SIG-M5 treated with dmso at 0.1 percent for 504 hours (cell line): ENCODE data around the gene TRMT10B.

Experiments
- DNase-seq: peaks from one replicate; lab custom pipeline; 2025; ENCODE audit not compliant: unreplicated experiment; lab: John Stamatoyannopoulos, UW

The TRMT10B gene

DNA sequence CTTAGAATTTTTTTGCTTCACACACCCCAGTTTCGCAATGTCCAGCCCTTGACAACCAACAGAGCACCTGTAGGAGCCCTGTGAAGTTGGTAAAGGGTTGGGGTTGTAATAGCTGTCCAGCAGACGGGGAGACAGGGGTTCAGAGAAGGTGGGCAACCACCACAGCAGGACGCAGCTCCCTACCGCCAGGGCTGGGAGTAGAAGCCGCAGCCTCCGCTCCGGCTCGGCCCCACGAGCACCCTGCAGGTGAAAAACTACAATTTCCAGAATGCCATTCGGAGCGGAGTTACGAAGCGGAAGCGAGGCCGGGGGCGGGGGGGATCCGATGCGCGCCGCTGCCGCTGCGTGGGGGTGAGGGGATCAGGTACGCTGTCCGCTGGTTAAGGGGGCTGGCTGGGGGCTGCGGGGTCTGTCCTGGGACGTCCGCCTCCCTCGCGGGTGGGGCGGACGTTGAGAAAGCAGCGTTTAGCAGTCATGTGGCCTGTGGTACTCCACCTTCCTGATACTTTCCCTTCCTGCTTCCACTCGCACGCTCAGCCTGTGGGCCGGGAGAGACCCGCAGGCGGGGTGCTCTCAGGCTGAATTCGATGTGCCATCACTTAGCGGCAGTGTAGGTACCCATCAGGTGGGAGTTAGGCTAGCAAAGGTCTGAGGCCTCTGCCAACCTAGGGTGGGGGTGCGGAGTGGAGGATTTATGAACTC lies at the start of gene TRMT10B:
Gene TRMT10B, plus strand, starts transcription at position 317 of the 702 bp plus-strand sequence. CDS start 8,127 bp downstream, outside the sequence.
- DNase-seq: peak; percentile 68

GRCh38 chr9:37705787-37706186 lies 47.8 kb upstream of the TRMT10B start:
- DNase-seq: no peak

- DNase-seq: no peak
These were observed 47.3 kb upstream of the TRMT10B start for GRCh38 chr9:37706290-37706689.

GRCh38 chr9:37707748-37708147 lies 45.9 kb upstream of the TRMT10B start:
- no peak for DNase-seq

DNA sequence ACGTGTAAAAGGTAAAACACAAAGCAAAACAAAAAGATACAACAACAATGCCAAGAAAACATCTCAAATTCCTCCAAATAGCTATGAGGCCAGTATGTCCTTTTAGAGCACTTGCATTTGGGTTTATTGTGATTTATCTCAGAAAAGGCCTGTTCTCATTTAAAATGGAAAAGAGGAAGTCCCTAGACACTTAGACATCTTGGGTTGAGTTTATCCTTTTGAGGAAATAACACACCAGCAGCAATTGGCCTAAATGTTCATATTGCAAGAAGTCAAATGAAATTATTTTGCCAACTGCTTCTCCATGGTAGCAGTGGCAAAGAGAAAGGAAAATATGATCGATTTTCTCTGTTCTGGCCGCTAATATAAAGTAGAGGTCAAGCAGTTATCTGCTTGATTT lies 43.6 kb upstream of the TRMT10B start:
- DNase-seq: peak; percentile 32

GRCh38 chr9:37715260-37715659 lies 38.3 kb upstream of the TRMT10B start:
- DNase-seq: no peak

GRCh38 chr9:37715991-37716505 lies 37.6 kb upstream of the TRMT10B start:
- DNase-seq: no peak

GRCh38 chr9:37719526-37719925 lies 34.1 kb upstream of the TRMT10B start:
- peak; percentile 3 for DNase-seq

GRCh38 chr9:37727013-37727412 lies 26.6 kb upstream of the TRMT10B start:
- no peak for DNase-seq

DNA sequence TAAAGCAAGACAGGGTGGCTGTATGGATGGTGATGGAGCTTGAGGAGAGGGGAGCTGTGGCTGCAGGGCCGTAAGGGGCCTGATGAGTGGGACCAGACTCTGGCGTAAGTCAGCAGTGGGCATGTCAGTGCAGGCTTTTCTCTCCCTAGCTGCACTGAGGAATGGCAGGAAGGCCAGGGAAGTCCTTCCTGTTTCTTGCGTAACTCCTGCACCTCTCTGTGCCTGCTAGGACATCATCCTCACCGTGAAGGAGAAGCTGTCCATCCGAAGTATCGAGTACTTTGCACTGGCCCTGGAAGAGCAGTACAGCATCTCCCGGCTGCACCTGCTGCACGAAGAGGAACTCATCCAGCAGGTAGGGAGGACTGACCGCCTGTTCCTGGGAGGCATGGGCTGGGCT lies 24.1 kb upstream of the TRMT10B start:
- DNase-seq: no peak

GRCh38 chr9:37730256-37730655 lies 23.3 kb upstream of the TRMT10B start:
- DNase-seq: no peak

DNA sequence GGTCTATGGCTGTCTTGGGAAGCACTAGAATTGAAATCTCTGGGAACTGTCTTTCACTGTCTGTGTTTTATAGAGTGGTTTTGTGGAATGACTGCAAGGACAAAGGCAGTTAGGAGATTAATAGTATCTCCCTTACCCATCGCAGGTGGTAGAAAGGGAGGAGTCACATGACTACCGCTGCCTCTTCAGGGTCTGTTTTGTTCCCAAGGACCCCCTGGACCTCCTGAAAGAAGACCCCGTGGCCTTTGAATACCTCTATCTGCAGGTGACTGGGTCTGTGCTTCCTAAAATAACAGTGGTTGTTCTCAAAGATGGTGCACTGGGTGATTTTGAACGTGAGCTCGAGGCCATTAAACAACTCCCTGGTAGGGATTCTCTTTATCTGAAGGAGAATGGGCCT lies 22.8 kb upstream of the TRMT10B start:
- DNase-seq: no peak

DNA sequence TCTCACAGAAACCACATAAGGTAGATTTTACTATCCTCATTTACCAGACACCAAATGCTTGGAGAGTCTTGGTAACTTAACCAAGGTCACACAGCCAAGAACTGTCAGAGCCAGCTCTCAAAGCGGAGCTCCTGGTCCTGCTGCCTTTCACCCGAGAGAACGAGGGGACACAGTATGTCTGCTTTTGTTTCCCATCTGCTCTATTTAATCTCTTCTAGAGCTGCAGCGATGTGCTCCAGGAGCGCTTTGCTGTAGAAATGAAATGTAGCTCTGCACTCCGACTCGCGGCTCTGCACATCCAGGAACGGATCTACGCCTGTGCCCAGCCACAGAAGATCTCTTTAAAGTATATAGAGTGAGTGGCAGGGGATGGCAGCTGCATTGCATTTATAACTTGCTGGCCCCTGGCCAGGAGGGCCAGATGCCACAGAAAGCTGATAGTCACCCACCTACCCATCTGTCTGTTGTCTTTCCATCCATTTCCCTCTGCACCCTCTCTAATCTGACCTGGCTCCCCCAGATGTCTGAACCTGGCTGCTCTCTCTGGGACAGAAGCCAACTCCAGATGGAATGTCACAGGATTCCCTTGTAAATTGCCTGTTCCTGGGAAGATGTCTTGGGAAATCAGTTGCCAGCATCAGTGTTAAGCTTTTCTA lies 21.4 kb upstream of the TRMT10B start:
- DNase-seq: no peak

DNA sequence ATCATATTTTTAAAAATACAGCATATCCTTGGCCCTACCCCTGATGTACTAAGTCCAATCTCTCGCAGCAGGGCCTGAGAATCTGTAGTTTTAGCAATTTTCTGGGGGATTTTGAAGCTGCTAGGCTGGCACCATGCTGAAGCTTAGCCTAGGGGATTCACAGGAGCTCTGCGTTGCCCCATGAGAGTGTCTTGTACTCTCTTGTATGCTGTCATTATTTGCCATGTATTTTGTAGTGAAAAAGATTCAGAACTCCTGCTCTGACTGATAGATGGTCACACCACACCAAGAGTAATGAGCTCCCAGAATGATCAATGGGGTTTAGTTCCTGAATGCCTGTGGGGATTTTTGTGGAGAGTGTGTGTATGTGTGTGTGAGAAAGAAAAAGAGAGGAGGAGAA lies 20.7 kb upstream of the TRMT10B start:
- no peak for DNase-seq

DNA sequence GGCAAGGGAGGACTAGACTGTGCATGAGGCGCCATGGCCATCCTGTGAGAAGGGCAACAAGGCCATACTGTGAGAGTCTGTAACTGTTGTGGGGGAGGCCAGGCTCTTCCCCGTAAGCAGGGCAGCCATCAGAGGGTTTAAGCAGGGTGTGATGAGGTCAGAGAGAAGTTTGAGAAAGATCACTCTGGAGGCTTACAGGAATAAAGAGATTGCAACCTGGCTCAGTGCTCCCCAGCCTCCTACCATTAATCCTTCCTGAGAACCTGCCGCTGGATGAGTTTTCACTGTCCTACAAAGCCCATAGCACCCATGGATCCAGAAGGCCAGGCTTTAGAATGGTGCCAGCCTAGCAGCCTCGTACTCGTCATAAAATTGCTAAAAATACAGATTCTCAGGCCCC lies 14.4 kb upstream of the TRMT10B start:
- no peak for DNase-seq

- DNase-seq: no peak
These were observed 13.5 kb upstream of the TRMT10B start for GRCh38 chr9:37740128-37740527.

DNA sequence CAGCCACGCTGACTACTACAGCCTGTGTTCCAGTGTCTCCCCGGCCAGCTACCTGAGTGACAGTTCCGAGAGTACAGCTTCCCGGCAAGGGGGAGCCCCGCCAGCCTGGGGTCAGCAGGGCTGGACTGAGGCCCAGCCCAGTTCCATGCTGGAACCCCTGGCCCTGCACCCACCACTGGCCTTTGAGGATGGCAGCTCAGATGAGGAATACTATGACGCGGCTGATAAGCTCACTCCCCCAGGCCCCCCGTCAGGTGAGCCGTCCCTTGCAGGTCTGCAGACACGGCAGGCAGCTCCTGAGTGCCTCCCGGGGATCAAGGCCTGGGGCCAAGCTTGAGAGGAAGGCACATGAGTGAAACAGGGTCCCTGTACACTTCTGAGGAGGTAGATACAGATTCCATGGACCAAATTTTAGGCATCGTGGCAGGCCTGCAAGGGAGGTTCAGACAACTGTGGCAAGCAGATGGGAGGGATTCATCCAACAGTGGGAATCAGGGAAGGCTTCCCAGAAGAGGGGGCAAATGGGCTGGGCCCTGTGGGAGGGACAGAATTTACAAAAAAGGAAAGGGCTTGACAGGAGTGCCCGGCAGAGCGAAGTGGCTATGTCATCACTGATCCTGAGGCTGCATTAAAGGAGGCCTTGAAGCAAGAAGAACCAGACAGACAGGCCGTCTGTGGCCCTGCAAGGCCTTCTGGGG lies 12.8 kb upstream of the TRMT10B start:
- DNase-seq: no peak

DNA sequence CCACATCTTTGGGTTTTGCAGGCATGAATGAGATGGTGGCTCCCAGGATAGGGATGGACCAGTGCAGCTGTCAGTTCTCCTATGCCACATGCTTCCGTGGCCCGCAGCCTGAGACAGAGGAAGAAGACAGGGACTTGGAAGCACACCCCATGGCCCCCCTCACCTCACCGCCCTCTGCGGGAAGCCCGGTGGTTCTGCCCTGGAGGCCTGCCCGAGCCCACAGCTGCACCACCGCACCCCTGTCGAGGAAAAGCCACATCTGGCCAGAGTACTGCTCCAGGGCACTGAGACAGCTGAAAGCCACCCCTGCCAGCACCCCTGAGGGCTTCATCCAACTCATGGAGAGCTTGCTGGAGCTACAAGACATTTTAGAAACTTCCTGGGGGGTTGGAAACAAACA lies 7.6 kb upstream of the TRMT10B start:
- no peak for DNase-seq

GRCh38 chr9:37746448-37747270 lies 6.9 kb upstream of the TRMT10B start:
- no peak for DNase-seq

DNA sequence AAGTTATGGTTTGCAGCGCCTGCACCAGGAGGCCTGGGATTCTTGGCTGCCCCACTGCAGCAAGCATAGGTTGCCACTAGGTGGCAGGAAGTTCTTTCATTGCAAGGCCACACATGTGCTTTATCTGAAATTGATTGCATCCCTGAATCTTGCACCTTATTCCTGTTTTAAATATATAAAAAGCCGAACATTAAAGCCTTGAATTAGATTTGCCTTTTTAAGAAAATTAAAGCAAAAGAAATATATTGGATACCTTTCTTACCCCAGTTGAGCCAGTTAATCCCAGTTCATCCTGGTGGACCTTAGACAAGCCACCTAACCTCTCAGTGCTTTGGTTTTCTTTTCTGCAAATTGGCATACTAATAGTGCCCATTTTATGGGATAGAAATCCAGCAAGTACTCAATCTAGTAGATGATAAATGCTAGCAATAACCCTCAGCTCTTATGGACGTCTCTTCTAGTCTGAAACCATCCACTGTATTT lies 6.3 kb upstream of the TRMT10B start:
- peak; percentile 56 for DNase-seq

DNA sequence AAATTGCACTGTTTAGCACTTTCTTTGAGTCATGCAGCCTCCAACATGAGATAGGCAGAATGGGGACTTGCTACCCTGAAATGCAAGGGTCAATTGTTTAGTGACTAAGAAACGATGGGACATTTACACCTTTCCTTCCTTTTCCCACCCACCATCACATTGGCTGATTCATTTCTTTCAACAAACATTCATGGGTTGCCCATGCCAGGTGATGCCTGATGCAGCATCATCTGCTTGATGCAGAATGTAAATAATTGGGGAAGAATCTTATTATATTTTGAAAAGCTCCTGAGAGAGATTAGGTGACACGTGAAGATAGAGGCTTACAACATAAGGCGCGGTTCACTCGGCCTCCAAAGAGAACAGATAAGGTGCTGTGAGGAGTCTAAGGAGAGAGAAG lies 4.5 kb upstream of the TRMT10B start:
- DNase-seq: no peak
